GM12891 (cell line): Measurements from ENCODE around the gene AVPR2.
A peak's percentile ranks its signal among the peaks of the same experiment; 100 is the strongest.

Source experiments
- DNase-seq: peaks from one replicate; pipeline ENCODE4 v3.0.0; 2011; ENCODE audit warnings: low spot score; ENCODE audit not compliant: insufficient read length
- FAIRE-seq: peaks from 2 replicates; lab custom pipeline; 2011; peaks lifted over from hg19 to GRCh38; lab: Jason Lieb, UNC
- PAX5 ChIP-seq: IDR thresholded peaks from 2 replicates; pipeline ENCODE4 v1.6.1; 2011; ENCODE audit warnings: low read length, moderate library complexity, mild to moderate bottlenecking; ENCODE audit not compliant: insufficient read depth, severe bottlenecking
- POLR2A ChIP-seq: IDR thresholded peaks from 2 replicates; pipeline ENCODE4 v1.6.1; 2011; ENCODE audit warnings: low read depth, low read length, control low read depth
- POLR2AphosphoS5 ChIP-seq: IDR thresholded peaks from 2 replicates; pipeline ENCODE4 v1.6.1; 2011; ENCODE audit warnings: low read depth, low read length, control low read depth
- POU2F2 ChIP-seq: IDR thresholded peaks from 2 replicates; pipeline ENCODE4 v1.6.1; 2011; ENCODE audit warnings: low read depth, mild to moderate bottlenecking, control low read depth, low read length, moderate library complexity
- SPI1 ChIP-seq: IDR thresholded peaks from 2 replicates; pipeline ENCODE4 v1.6.1; 2011; ENCODE audit warnings: low read depth, low read length, control low read depth
- TAF1 ChIP-seq: IDR thresholded peaks from 2 replicates; pipeline ENCODE4 v1.6.1; 2011; ENCODE audit warnings: low read depth, low read length, control low read depth

Gene AVPR2

GRCh38 chrX:153878969-153879653, 25.4 kb upstream of the AVPR2 start:
- TF ChIP-seq POU2F2: no peak
- no peak for TF ChIP-seq PAX5
- TF ChIP-seq TAF1: no peak
- TF ChIP-seq SPI1: no peak
- no peak for TF ChIP-seq POLR2A
- DNase-seq (no peak), FAIRE-seq (peak; percentile 73)

GRCh38 chrX:153879741-153880439, 24.6 kb upstream of the AVPR2 start:
- DNase-seq (no peak), FAIRE-seq (no peak)
- TF ChIP-seq SPI1: no peak
- TF ChIP-seq POU2F2: no peak
- no peak for TF ChIP-seq TAF1

GRCh38 chrX:153880440-153880815, 24.0 kb upstream of the AVPR2 start:
- TF ChIP-seq SPI1 (no peak), PAX5 (no peak), POLR2AphosphoS5 (no peak), POU2F2 (no peak), TAF1 (no peak), POLR2A (no peak)
- FAIRE-seq: peak; percentile 38
- DNase-seq: no peak

- no peak for FAIRE-seq
Observed at GRCh38 chrX:153881281-153881680, 23.2 kb upstream of the AVPR2 start.

GRCh38 chrX:153882086-153882498, 22.4 kb upstream of the AVPR2 start:
- TF ChIP-seq SPI1 (no peak), PAX5 (no peak), POLR2A (no peak), POLR2AphosphoS5 (no peak), TAF1 (no peak), POU2F2 (no peak)
- FAIRE-seq: no peak
- no peak for DNase-seq

More at GRCh38 chrX:153881281-153881680, 23.2 kb upstream of the AVPR2 start:
- DNase-seq: no peak
- TF ChIP-seq TAF1: no peak

GRCh38 chrX:153882557-153882956, 21.9 kb upstream of the AVPR2 start:
- TF ChIP-seq POU2F2: no peak
- FAIRE-seq (no peak), DNase-seq (no peak)

- TF ChIP-seq POLR2AphosphoS5 (no peak), POU2F2 (no peak), PAX5 (no peak), SPI1 (no peak), TAF1 (no peak), POLR2A (no peak)
- DNase-seq (no peak), FAIRE-seq (no peak)
Observed at GRCh38 chrX:153883163-153883843, 21.2 kb upstream of the AVPR2 start.

- no peak for FAIRE-seq
- TF ChIP-seq PAX5 (no peak), POLR2AphosphoS5 (no peak), SPI1 (no peak), POLR2A (no peak), TAF1 (no peak), POU2F2 (no peak)
- no peak for DNase-seq
Observed at GRCh38 chrX:153884136-153884535, 20.3 kb upstream of the AVPR2 start.

GRCh38 chrX:153884590-153884989, 19.9 kb upstream of the AVPR2 start:
- no peak for TF ChIP-seq TAF1
- no peak for TF ChIP-seq SPI1
- no peak for TF ChIP-seq POLR2AphosphoS5
- TF ChIP-seq POLR2A: no peak
- TF ChIP-seq PAX5: no peak
- no peak for TF ChIP-seq POU2F2
- no peak for DNase-seq
- FAIRE-seq: no peak

- no peak for TF ChIP-seq TAF1
- no peak for TF ChIP-seq POLR2AphosphoS5
- TF ChIP-seq POLR2A: no peak
- FAIRE-seq (no peak), DNase-seq (no peak)
Observed at GRCh38 chrX:153885208-153885787, 19.2 kb upstream of the AVPR2 start.
